K562 (cell line): ENCODE results near the gene TLR2. TPM values are rescaled to one million over a fixed set of nuclear protein-coding genes. Genes with fewer than 3 reads are reported as not detected.
A peak's percentile ranks its signal among the peaks of the same experiment; 100 is the strongest.

Experiments used
- CTCF ChIP-seq, 3 experiments: IDR thresholded peaks in 2 of 3; conservative IDR thresholded peaks in 1 of 3; 2 replicates each; pipeline ENCODE4 v1.5.1; 2011 to 2012; ENCODE audit warnings: low read length in 3 of 3, mild to moderate bottlenecking in 3 of 3, control low read depth in 2 of 3, improper control_type of control experiment in 1 of 3, inconsistent platforms in 1 of 3, low read depth in 1 of 3, mixed read lengths in 1 of 3, moderate library complexity in 1 of 3; ENCODE audit not compliant: insufficient read depth in 2 of 3
- DDX20 ChIP-seq: fragments of 450-650 bp; IDR thresholded peaks from 2 replicates; pipeline ENCODE4 v1.6.1; 2016; ENCODE audit warnings: missing genetic modification characterization, low read depth, mild to moderate bottlenecking, missing compliant biosample characterization, moderate library complexity
- E2F4 ChIP-seq: sonication (generic); formaldehyde crosslinking; IDR thresholded peaks from 2 replicates; pipeline ENCODE4 v1.8.0; 2022; ENCODE audit warnings: mild to moderate bottlenecking, low read depth, missing genetic modification reagents
- EGR1 ChIP-seq: fragments of 450-650 bp; conservative IDR thresholded peaks from 2 replicates; pipeline ENCODE4 v1.6.1; 2017; ENCODE audit warnings: mild to moderate bottlenecking
- GABPA ChIP-seq: fragments of 200-800 bp; sonication (Bioruptor generic); conservative IDR thresholded peaks from 2 replicates; pipeline ENCODE4 v1.6.1; 2016; ENCODE audit warnings: low read depth, missing genetic modification characterization, missing compliant biosample characterization
- HDAC8 ChIP-seq: fragments of 450-650 bp; IDR thresholded peaks from 2 replicates; pipeline ENCODE4 v1.6.1; 2016; ENCODE audit warnings: mild to moderate bottlenecking, missing genetic modification characterization, moderate library complexity, missing compliant biosample characterization
- HMG20A ChIP-seq: fragments of 450-650 bp; formaldehyde crosslinking; conservative IDR thresholded peaks from 2 replicates; pipeline ENCODE4 v1.4.0; 2020; ENCODE audit warnings: mild to moderate bottlenecking, mixed read lengths
- HMGN3 ChIP-seq: IDR thresholded peaks from 2 replicates; pipeline ENCODE4 v1.6.1; 2011; ENCODE audit warnings: borderline replicate concordance, low read depth, mild to moderate bottlenecking, mixed read lengths, low read length; ENCODE audit not compliant: insufficient read length; ENCODE audit errors: extremely low read depth
- MYBL2 ChIP-seq, 2 experiments: fragments of 450-650 bp in 1 of 2; sonication (generic) in 1 of 2; formaldehyde crosslinking in 1 of 2; IDR thresholded peaks; 2 replicates each; pipeline versions ENCODE4 v1.6.1 to v1.8.1; 2017 to 2022; ENCODE audit warnings: borderline replicate concordance in 1 of 2, inconsistent platforms in 1 of 2, low read depth in 1 of 2, mild to moderate bottlenecking in 1 of 2, missing genetic modification reagents in 1 of 2, moderate library complexity in 1 of 2
- PHF20 ChIP-seq: fragments of 450-650 bp; IDR thresholded peaks from 2 replicates; pipeline ENCODE4 v1.6.1; 2018; ENCODE audit not compliant: partially characterized antibody
- POLR2B ChIP-seq: fragments of 450-650 bp; IDR thresholded peaks from 2 replicates; pipeline ENCODE4 v1.6.1; 2018; ENCODE audit warnings: low read depth; ENCODE audit not compliant: partially characterized antibody
- RAD21 ChIP-seq, 2 experiments: fragments of 250-450 bp in 1 of 2; fragments of 450-650 bp in 1 of 2; sonication (Bioruptor Pico) in 1 of 2; formaldehyde crosslinking in 1 of 2; IDR thresholded peaks in 1 of 2; conservative IDR thresholded peaks in 1 of 2; 2 replicates each; pipeline versions ENCODE4 v1.4.0 to v1.8.0; 2020 to 2022; ENCODE audit warnings: mild to moderate bottlenecking in 2 of 2, moderate library complexity in 1 of 2
- SMC3 ChIP-seq: conservative IDR thresholded peaks from 2 replicates; pipeline ENCODE4 v1.6.1; 2011; ENCODE audit warnings: low read depth, low read length, improper control_type of control experiment; ENCODE audit not compliant: insufficient read depth
- TEAD4 ChIP-seq, 2 experiments: sonication (generic) in 1 of 2; formaldehyde crosslinking in 1 of 2; IDR thresholded peaks; 2 replicates each; pipeline versions ENCODE4 v1.6.1 to v1.8.0; 2012 to 2022; ENCODE audit warnings: borderline replicate concordance in 1 of 2, inconsistent platforms in 1 of 2, low read length in 1 of 2, mild to moderate bottlenecking in 1 of 2, missing genetic modification reagents in 1 of 2
- THAP12 ChIP-seq: fragments of 250-450 bp; sonication (Bioruptor Pico); IDR thresholded peaks from 2 replicates; pipeline ENCODE4 v1.9.0; 2021; ENCODE audit warnings: mild to moderate bottlenecking, inconsistent platforms
- ZNF133 ChIP-seq: fragments of 250-450 bp; sonication (Bioruptor Pico); IDR thresholded peaks from 2 replicates; pipeline ENCODE4 v1.4.0; 2020; ENCODE audit warnings: mild to moderate bottlenecking
- ZNF174 ChIP-seq: fragments of 250-450 bp; sonication (Bioruptor Pico); IDR thresholded peaks from 2 replicates; pipeline ENCODE4 v1.4.0; 2020; ENCODE audit warnings: mild to moderate bottlenecking
- ZNF444 ChIP-seq: fragments of 250-450 bp; sonication (Bioruptor Pico); IDR thresholded peaks from 2 replicates; pipeline ENCODE4 v1.4.0; 2020; ENCODE audit warnings: mild to moderate bottlenecking, moderate library complexity
- ZNF449 ChIP-seq: fragments of 250-450 bp; sonication (Bioruptor Pico); IDR thresholded peaks from 2 replicates; pipeline ENCODE4 v1.8.0; 2022; ENCODE audit warnings: moderate library complexity, mild to moderate bottlenecking, inconsistent platforms
- polyA plus RNA-seq, 8 experiments: library from polyadenylated mRNA; depleted of rRNA in 4 of 8; stranded (reverse) in 5 of 8; unstranded in 3 of 8; fragments of >200 nt; fragmentation: Nextera tagmentation in 2 of 8; fragmentation: Illumina TruSeq in 1 of 8; extraction: Ambion mirVana in 2 of 8; extraction: Trizol in 1 of 8; gene quantifications; 2 replicates each; pipeline versions ENCODE4 v1.2.1 to v1.2.3, GENCODE V29; 2011 to 2014; ENCODE audit warnings: inconsistent platforms in 1 of 8, missing spikeins in 1 of 8
- total RNA-seq, 7 experiments: library from RNA; depleted of rRNA in 6 of 7; stranded (reverse); fragments of >200 nt in 6 of 7; fragmentation: Illumina TruSeq in 2 of 7; extraction: Trizol in 2 of 7; gene quantifications; 2 replicates each; pipeline versions ENCODE4 v1.2.1 to v1.2.3, GENCODE V29; 2011 to 2021; ENCODE audit warnings: low replicate concordance in 1 of 7

The TLR2 gene
- total and polyA plus RNA-seq, 9 of the 15 experiments (the other 6 are each of a cell fraction or from before 2014, with no cell fraction given) = 0.09 to 0.11 TPM; not detected in 7

DNA sequence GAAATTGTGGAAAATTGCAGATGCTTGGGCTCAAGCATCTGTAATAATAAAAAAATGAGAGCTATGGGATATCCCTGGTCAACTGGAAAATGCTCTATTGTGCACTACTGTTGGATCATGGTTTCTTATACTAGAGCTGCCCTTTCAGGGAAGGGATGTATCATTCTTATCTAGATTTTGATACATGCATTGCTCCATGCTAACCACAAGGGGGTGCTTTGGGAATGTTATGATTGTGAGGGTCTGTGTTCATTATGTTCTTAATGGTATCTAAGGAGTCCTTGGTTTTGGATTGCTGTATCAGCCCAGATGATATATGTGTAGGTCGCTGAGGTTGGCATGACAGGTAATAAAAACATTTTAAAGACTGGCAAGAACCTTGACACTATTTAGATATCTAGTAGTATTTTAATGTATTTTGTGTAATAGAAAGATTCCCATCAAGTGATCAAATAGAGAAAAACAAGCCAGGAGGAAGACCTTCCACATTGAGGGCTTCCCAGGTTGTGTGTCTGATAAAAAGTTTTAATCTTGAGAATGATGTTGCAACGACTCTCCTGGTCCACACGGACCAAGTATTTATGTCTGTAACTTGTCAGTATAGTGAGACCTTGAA is 49.2 kb upstream of the TLR2 start (continued):
- no peak for TF ChIP-seq THAP12 (CRISPR knock-in tag)
- TF ChIP-seq RAD21 (CRISPR knock-in tag; conservative IDR thresholded peaks at IDR 0.05 in 1 of 2, IDR thresholded peaks at IDR 0.05 in 1 of 2) = peak in 1 of 2 experiments; percentile 43; a peak in 3 of 4 replicates
- TF ChIP-seq ZNF174 (CRISPR knock-in tag) = no peak
- TF ChIP-seq DDX20 (tag) = no peak
- TF ChIP-seq SMC3 = 0 out of 2 replicates have a peak, but pooled peaks have one; percentile 37
- no peak for TF ChIP-seq MYBL2 (IDR thresholded peaks at IDR 0.05; ENCODE audit: low read depth)
- TF ChIP-seq MYBL2 (CRISPR knock-in tag; IDR thresholded peaks at IDR 0.05; ENCODE audit: borderline replicate concordance) = no peak
- peak; percentile 16; the same call in 1 of the 2 replicates for TF ChIP-seq TEAD4 (IDR thresholded peaks at IDR 0.05; ENCODE audit: low read length)
- no peak for TF ChIP-seq TEAD4 (CRISPR knock-in tag; IDR thresholded peaks at IDR 0.05; ENCODE audit: borderline replicate concordance)
- TF ChIP-seq POLR2B = no peak
- no peak for TF ChIP-seq HDAC8
- TF ChIP-seq ZNF133 (CRISPR knock-in tag) = no peak
- TF ChIP-seq ZNF444 = no peak
- TF ChIP-seq PHF20 = no peak
- no peak for TF ChIP-seq E2F4 (CRISPR knock-in tag)
- TF ChIP-seq HMG20A (CRISPR knock-in tag) = no peak
- no peak for TF ChIP-seq GABPA (tag)
- no peak for TF ChIP-seq EGR1
- TF ChIP-seq ZNF449 (CRISPR knock-in tag) = no peak
- TF ChIP-seq CTCF (IDR thresholded peaks at IDR 0.05 in 2 of 3, conservative IDR thresholded peaks at IDR 0.05 in 1 of 3; ENCODE audit: insufficient read depth in 2 of 3, low read depth in 1 of 3, low read length in 3 of 3) = peak; percentile 41 to 75 (median 66); a peak in 5 of 6 replicates
- no peak for TF ChIP-seq HMGN3
